Aorta (tissue), 5 donors: Measurements from ENCODE around the gene MTFR1L. TPM values are rescaled to one million over a fixed set of nuclear protein-coding genes. Genes with fewer than 3 reads are reported as not detected.
A peak's percentile ranks its signal among the peaks of the same experiment; 100 is the strongest.

Source experiments
- ATAC-seq: fragments of 200-7000 bp; cut with Tn5 transposase; one replicate; pipeline ENCODE4 v1.9.1; 2022; ENCODE audit warnings: moderate library complexity; ENCODE audit not compliant: low FRiP score
- DNase-seq, 2 donors: peaks; one replicate each; pipeline ENCODE4 v3.0.0-alpha.2; 2020
- H3K27ac ChIP-seq, 2 donors: one replicate each; pipeline ENCODE4 v1.5.1; 2013; ENCODE audit warnings: low read length in 2 of 2, mild to moderate bottlenecking in 2 of 2, moderate library complexity in 2 of 2, control low read depth in 1 of 2, inconsistent platforms in 1 of 2, low read depth in 1 of 2
- H3K27me3 ChIP-seq, 2 donors: one replicate each; pipeline ENCODE4 v1.6.1; 2013; ENCODE audit warnings: control low read depth in 1 of 2, low read length in 1 of 2, mild to moderate bottlenecking in 1 of 2, moderate library complexity in 1 of 2; ENCODE audit not compliant: insufficient read depth in 2 of 2, control insufficient read depth in 1 of 2
- H3K36me3 ChIP-seq, 2 donors: one replicate each; pipeline ENCODE4 v1.6.1; 2013; ENCODE audit warnings: control low read depth in 1 of 2, low read length in 1 of 2, mild to moderate bottlenecking in 1 of 2; ENCODE audit not compliant: insufficient read depth in 2 of 2, control insufficient read depth in 1 of 2
- H3K4me1 ChIP-seq, 2 donors: one replicate each; pipeline ENCODE4 v1.6.1; 2013; ENCODE audit warnings: low read length in 2 of 2, control low read depth in 1 of 2, mild to moderate bottlenecking in 1 of 2, moderate library complexity in 1 of 2; ENCODE audit not compliant: insufficient read depth in 2 of 2, control insufficient read depth in 1 of 2
- H3K4me3 ChIP-seq, 2 donors: one replicate each; pipeline ENCODE4 v1.5.1; 2013; ENCODE audit warnings: low read length in 2 of 2, control low read depth in 1 of 2, mild to moderate bottlenecking in 1 of 2
- H3K9me3 ChIP-seq: one replicate; pipeline ENCODE4 v1.6.1; 2013; ENCODE audit warnings: mild to moderate bottlenecking, low read length; ENCODE audit not compliant: control insufficient read depth
- WGBS, 2 donors: extraction: QIAGEN DNeasy Blood & Tissue Kit; methylation state at CpG; one replicate each; pipeline ENCODE4 v1.1.7; 2013; 5-methylcytosine and 5-hydroxymethylcytosine counted together
- intact Hi-C, 2 donors: fragments of 100-400 bp; cut with DNase I; formaldehyde crosslinking; loops; one replicate each; pipeline versions ENCODE4 v1.14.2 to v1.15.0; 2022
- polyA plus RNA-seq, 2 donors: library from polyadenylated mRNA; stranded (reverse); fragments of 200-250 nt; gene quantifications; one replicate each; pipeline ENCODE4 v1.2.3, GENCODE V29; 2013
- total RNA-seq, 2 donors: library from RNA; stranded (reverse); fragmentation: NEBNext Ultra II Directional; extraction: Animal tissue kit (Norgen Biotek cat#: 25700); gene quantifications; one replicate each; pipeline ENCODE4 v1.2.1, GENCODE V29; 2021
- donor health status: healthy with polysubstance abuse.
- donor health status: Bipolar disorder and iron deficiency.
- donor health status: DM: no; HTN: no; CAD: no.
- donor health status: DM: no; HTN: no; CAD: no.
- donor health status: DM: yes; HTN: yes; CAD: no.

Gene MTFR1L
- total and polyA plus RNA-seq, 4 donors, result 52.2 to 72.3 (median 56.8) TPM

- no peak overlapping the region for H3K27ac ChIP-seq
- no peaks in the 10 kb centered on the region for H3K27me3 ChIP-seq
- H3K4me1 ChIP-seq, result no peaks in the 10 kb centered on the region
- H3K4me3 ChIP-seq, result no peak overlapping the region
- ATAC-seq (no peak), DNase-seq (no peak)
- H3K9me3 ChIP-seq, result no peaks in the 10 kb centered on the region
- intact Hi-C loops, result loop anchor here in 1 of 2 donors (5.0 kb wide), 1 partner anchor 568 kb away; the partner anchor contains the start of gene RSRP1
- peaks cover 0 to 4% of the 10 kb centered on the region in 2 donors for H3K36me3 ChIP-seq
- 88% methylated on average over 24 of the region's 24 CpGs for WGBS, 2 donors
Observed at GRCh38 chr1:25815208-25816111, 4.3 kb upstream of the MTFR1L start.

GRCh38 chr1:25816112-25816718 is 3.5 kb upstream of the MTFR1L start:
- Histone ChIP-seq H3K4me3 (no peak overlapping the region), H3K27me3 (no peaks in the 10 kb centered on the region), H3K4me1 (no peaks in the 10 kb centered on the region), H3K36me3 (peaks cover 0 to 4% of the 10 kb centered on the region in 2 donors), H3K9me3 (no peaks in the 10 kb centered on the region), H3K27ac (no peak overlapping the region)
- ATAC-seq (no peak), DNase-seq (no peak)
- intact Hi-C loops, result loop anchor here in 1 of 2 donors (5.0 kb wide), 1 partner anchor 569 kb away; the partner anchor contains the start of gene RSRP1
- WGBS, 2 donors, result 83% methylated on average over 15 of the region's 15 CpGs

GRCh38 chr1:25817840-25818501 is 1.8 kb upstream of the MTFR1L start:
- no peak for DNase-seq
- no peak for ATAC-seq
- intact Hi-C loops, result loop anchor here in 1 of 2 donors (5.0 kb wide), 1 partner anchor 571 kb away; the partner anchor contains the start of gene RSRP1
- 36 to 42% methylated on average over 8 of the region's 8 CpGs for WGBS, 2 donors
- Histone ChIP-seq H3K9me3 (no peaks in the 10 kb centered on the region), H3K27ac (no peak overlapping the region), H3K4me1 (no peaks in the 10 kb centered on the region), H3K36me3 (peaks cover 0 to 4% of the 10 kb centered on the region in 2 donors), H3K27me3 (no peaks in the 10 kb centered on the region), H3K4me3 (no peak overlapping the region)

GRCh38 chr1:25818569-25818968 is 1.2 kb upstream of the MTFR1L start:
- Histone ChIP-seq H3K9me3 (no peaks in the 10 kb centered on the region), H3K4me3 (no peak overlapping the region), H3K27ac (peak overlapping the region in 1 of 2 donors; percentile 13), H3K36me3 (peaks cover 0 to 4% of the 10 kb centered on the region in 2 donors), H3K4me1 (no peaks in the 10 kb centered on the region), H3K27me3 (no peaks in the 10 kb centered on the region)
- WGBS, 2 donors, result 49 to 57% methylated on average over 6 of the region's 6 CpGs
- DNase-seq (no peak), ATAC-seq (no peak)
- intact Hi-C loops, result loop anchor here in 1 of 2 donors (5.0 kb wide), 1 partner anchor 571 kb away; the partner anchor contains the start of gene RSRP1

GRCh38 chr1:25820247-25821111 is 725 bp downstream of the MTFR1L start:
- WGBS, 2 donors, result 1% methylated on average over 64 to 67 of the region's 67 CpGs
- peak overlapping the region in 1 of 2 donors; percentile 58 for H3K27ac ChIP-seq
- H3K4me1 ChIP-seq, result no peaks in the 10 kb centered on the region
- peak; percentile 49 for ATAC-seq
- no peaks in the 10 kb centered on the region for H3K27me3 ChIP-seq
- H3K9me3 ChIP-seq, result no peaks in the 10 kb centered on the region
- intact Hi-C loops, result loop anchor here (5.0 kb wide), 1 partner anchor 177 kb away; the partner anchor contains the start of gene PAFAH2 (in 2 of the 2)
- H3K36me3 ChIP-seq, result no peaks in the 10 kb centered on the region
- peak overlapping the region; percentile 77 to 88 for H3K4me3 ChIP-seq
- DNase-seq, result peak in 1 of 2 donors; percentile 75

- 34 to 37% methylated on average over 10 of the region's 10 CpGs for WGBS, 2 donors
- peak overlapping the region in 1 of 2 donors; percentile 77 for H3K4me3 ChIP-seq
- no peaks in the 10 kb centered on the region for H3K9me3 ChIP-seq
- peak overlapping the region in 1 of 2 donors; percentile 10 for H3K27ac ChIP-seq
- no peaks in the 10 kb centered on the region for H3K27me3 ChIP-seq
- no peaks in the 10 kb centered on the region for H3K36me3 ChIP-seq
- no peak for DNase-seq
- intact Hi-C loops, result loop anchor here (5.0 kb wide), 1 partner anchor 176 kb away; the partner anchor contains the start of gene PAFAH2 (in 2 of the 2)
- no peaks in the 10 kb centered on the region for H3K4me1 ChIP-seq
- ATAC-seq, result no peak
Observed at GRCh38 chr1:25821112-25821476, 1.3 kb downstream of the MTFR1L start.

- ATAC-seq, result peak; percentile 23
- Histone ChIP-seq H3K9me3 (no peaks in the 10 kb centered on the region), H3K4me1 (no peaks in the 10 kb centered on the region)
Observed at GRCh38 chr1:25821630-25822091, 1.9 kb downstream of the MTFR1L start.

More at GRCh38 chr1:25821630-25822091, 1.9 kb downstream of the MTFR1L start:
- 10 to 13% methylated on average over 5 of the region's 5 CpGs for WGBS, 2 donors
- Histone ChIP-seq H3K4me3 (no peak overlapping the region), H3K27ac (peak overlapping the region in 1 of 2 donors; percentile 23), H3K27me3 (no peaks in the 10 kb centered on the region), H3K36me3 (peaks cover 0 to 4% of the 10 kb centered on the region in 2 donors)
- no peak for DNase-seq
- intact Hi-C loops, result loop anchor here (5.0 kb wide), 1 partner anchor 176 kb away; the partner anchor contains the start of gene PAFAH2 (in 2 of the 2)
